Kidney (tissue), 14 donors: ENCODE results near the gene ZNF70. TPM values are rescaled to one million over a fixed set of nuclear protein-coding genes. Genes with fewer than 3 reads are reported as not detected.

Experiments
- DNase-seq, 5 donors: peaks; one replicate each; pipeline ENCODE4 v3.0.0-alpha.2; 2013 to 2020
- FAIRE-seq: peaks from 2 replicates; lab custom pipeline; 2012; peaks lifted over from hg19 to GRCh38; lab: Jason Lieb, UNC
- H3K27ac ChIP-seq, 2 donors: one replicate each; pipeline ENCODE4 v1.7.0; 2013; ENCODE audit warnings: low read depth in 2 of 2, low read length in 2 of 2, inconsistent platforms in 1 of 2
- H3K27me3 ChIP-seq: one replicate; pipeline ENCODE4 v1.7.1; 2013; ENCODE audit warnings: low read length, inconsistent platforms; ENCODE audit not compliant: control insufficient read depth, insufficient read depth
- H3K36me3 ChIP-seq, 3 donors: one replicate each; pipeline versions ENCODE4 v1.7.0 to v1.7.1; 2013; ENCODE audit warnings: low read length in 3 of 3, control low read depth in 1 of 3, inconsistent platforms in 1 of 3; ENCODE audit not compliant: insufficient read depth in 3 of 3, control insufficient read depth in 2 of 3
- H3K4me1 ChIP-seq, 3 donors: one replicate each; pipeline versions ENCODE4 v1.7.0 to v1.7.1; 2013; ENCODE audit warnings: low read length in 3 of 3, inconsistent platforms in 1 of 3, low read depth in 1 of 3; ENCODE audit not compliant: control insufficient read depth in 2 of 3, insufficient read depth in 2 of 3
- H3K4me3 ChIP-seq, 3 donors: one replicate each; pipeline versions ENCODE4 v1.7.0 to v1.8.1; 2013; ENCODE audit warnings: low read length in 3 of 3, control low read depth in 1 of 3, inconsistent platforms in 1 of 3
- H3K9ac ChIP-seq, 3 donors: one replicate each; pipeline versions ENCODE4 v1.7.0 to v1.7.1; 2013; ENCODE audit warnings: low read length in 3 of 3, control low read depth in 1 of 3, inconsistent platforms in 1 of 3
- H3K9me3 ChIP-seq, 3 donors: one replicate each; pipeline versions ENCODE4 v1.7.0 to v1.7.1; 2013; ENCODE audit warnings: low read length in 3 of 3, control low read depth in 1 of 3, inconsistent platforms in 1 of 3; ENCODE audit not compliant: control insufficient read depth in 2 of 3, insufficient read depth in 1 of 3
- intact Hi-C: fragments of 100-400 bp; cut with DNase I; formaldehyde crosslinking; loops from one replicate; pipeline ENCODE4 v1.11.1; 2022
- polyA plus RNA-seq: library from polyadenylated mRNA; stranded (reverse); fragments of 350-450 nt; fragmentation: Illumina TruSeq; extraction: RNeasy Lipid Tissue Mini Kit (QIAGEN cat#74804); gene quantifications from one replicate; pipeline ENCODE4 v1.2.3, GENCODE V29; 2014; ENCODE audit warnings: low read depth, low replicate concordance; ENCODE audit not compliant: insufficient read depth
- total RNA-seq: library from RNA; stranded (reverse); fragmentation: NEBNext Ultra II Directional; extraction: Animal tissue kit (Norgen Biotek cat#: 25700); gene quantifications from one replicate; pipeline ENCODE4 v1.2.1, GENCODE V29; 2021
- TF ChIP-seq, protein P1 (sequence below): IDR thresholded peaks from 3 replicates; pipeline ENCODE4 v1.5.1; 2012; ENCODE audit warnings: mild to moderate bottlenecking, moderate library complexity, borderline replicate concordance; ENCODE audit not compliant: insufficient read depth; ENCODE audit errors: extremely low read depth
- donor health status: control.
- donor health status: control.
- donor health status: control.
- donor health status: control.
- donor health status: control.
- donor health status: DM: yes; HTN: yes; CAD: no.
- donor health status: Normal renal cell carcinoma (clear cell type).

Gene ZNF70
- total and polyA plus RNA-seq, 2 donors from 2014 or later = 1.1 to 6.6 TPM

DNA sequence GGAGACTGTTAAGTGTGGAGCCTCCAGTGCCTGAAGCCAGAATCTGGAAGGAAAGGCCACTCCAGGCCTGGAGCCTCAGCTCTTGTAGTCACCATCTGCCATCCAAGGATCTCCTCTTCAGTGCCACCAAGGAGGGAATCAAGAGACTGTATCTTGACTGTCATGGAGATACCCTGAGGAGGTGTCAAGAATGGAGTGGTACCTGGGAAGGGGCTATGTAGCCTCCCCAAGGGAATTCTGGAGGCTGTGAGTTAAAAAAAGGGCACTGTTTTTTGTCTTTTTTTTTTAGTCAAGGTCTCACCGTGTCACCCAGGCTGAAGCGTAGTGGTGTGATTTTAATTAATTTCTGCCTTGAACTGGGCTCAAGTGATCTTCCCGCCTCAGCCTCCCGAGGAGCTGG, 8.7 kb upstream of the ZNF70 start:
- H3K4me1 ChIP-seq = peaks cover 0 to 14% (median 4%) of the 10 kb centered on the region in 3 donors
- intact Hi-C loops = no loop called here
- TF ChIP-seq, protein P1, sequence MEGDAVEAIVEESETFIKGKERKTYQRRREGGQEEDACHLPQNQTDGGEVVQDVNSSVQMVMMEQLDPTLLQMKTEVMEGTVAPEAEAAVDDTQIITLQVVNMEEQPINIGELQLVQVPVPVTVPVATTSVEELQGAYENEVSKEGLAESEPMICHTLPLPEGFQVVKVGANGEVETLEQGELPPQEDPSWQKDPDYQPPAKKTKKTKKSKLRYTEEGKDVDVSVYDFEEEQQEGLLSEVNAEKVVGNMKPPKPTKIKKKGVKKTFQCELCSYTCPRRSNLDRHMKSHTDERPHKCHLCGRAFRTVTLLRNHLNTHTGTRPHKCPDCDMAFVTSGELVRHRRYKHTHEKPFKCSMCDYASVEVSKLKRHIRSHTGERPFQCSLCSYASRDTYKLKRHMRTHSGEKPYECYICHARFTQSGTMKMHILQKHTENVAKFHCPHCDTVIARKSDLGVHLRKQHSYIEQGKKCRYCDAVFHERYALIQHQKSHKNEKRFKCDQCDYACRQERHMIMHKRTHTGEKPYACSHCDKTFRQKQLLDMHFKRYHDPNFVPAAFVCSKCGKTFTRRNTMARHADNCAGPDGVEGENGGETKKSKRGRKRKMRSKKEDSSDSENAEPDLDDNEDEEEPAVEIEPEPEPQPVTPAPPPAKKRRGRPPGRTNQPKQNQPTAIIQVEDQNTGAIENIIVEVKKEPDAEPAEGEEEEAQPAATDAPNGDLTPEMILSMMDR = no peak
- no peak overlapping the region for H3K4me3 ChIP-seq
- no peak for DNase-seq
- no peak overlapping the region for H3K9ac ChIP-seq
- H3K9me3 ChIP-seq = no peaks in the 10 kb centered on the region
- no peaks in the 10 kb centered on the region for H3K27me3 ChIP-seq
- no peak for FAIRE-seq
- H3K36me3 ChIP-seq = peaks cover 0 to 4% (median 0%) of the 10 kb centered on the region in 3 donors
- H3K27ac ChIP-seq = no peak overlapping the region

DNA sequence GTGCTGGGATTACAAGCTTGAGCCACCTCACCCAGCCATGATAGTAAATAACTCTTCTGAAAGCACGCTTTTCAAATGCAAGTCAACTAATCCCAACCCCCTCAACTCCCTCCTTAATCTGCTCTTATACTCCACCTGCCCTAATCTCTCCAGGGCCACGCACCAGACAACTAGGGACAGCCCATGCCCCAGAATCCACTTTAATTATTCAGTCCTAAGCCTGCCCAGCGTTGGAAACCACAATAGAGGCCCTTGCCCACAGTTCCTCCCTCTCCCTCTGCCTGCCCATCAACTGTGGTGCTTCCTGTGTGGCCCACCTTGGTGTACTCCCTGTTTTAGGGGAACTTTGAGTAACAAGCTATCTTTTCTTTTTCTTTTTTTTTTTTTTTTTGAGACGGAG, 6.0 kb upstream of the ZNF70 start:
- Histone ChIP-seq H3K9me3 (no peaks in the 10 kb centered on the region), H3K4me1 (no peaks in the 10 kb centered on the region), H3K36me3 (no peaks in the 10 kb centered on the region), H3K9ac (no peak overlapping the region), H3K27ac (no peak overlapping the region), H3K4me3 (no peak overlapping the region), H3K27me3 (no peaks in the 10 kb centered on the region)
- DNase-seq (no peak), FAIRE-seq (no peak)
- TF ChIP-seq, protein P1 = no peak
- intact Hi-C loops = no loop called here

DNA sequence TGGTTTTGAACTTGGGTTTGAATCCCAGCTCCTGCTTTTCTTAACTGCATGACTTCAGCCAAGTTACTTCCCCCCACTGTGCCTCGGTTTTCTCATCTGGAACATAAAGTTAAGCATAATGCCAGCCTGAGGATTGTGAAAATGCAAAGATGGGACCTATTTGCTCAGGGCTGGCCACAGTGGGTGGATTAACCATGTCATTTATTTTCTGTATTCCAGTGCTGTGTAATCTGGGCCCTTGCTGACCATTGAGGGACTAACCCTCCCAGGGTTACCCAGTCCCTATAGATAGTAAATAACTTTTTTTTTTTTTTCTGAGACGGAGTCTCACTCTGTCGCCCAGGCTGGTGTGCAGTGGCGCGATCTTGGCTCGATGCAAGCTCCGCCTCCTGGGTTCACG, 4.8 kb upstream of the ZNF70 start:
- Histone ChIP-seq H3K36me3 (no peaks in the 10 kb centered on the region), H3K4me1 (no peaks in the 10 kb centered on the region), H3K4me3 (no peak overlapping the region), H3K9ac (no peak overlapping the region), H3K27ac (no peak overlapping the region), H3K27me3 (no peaks in the 10 kb centered on the region), H3K9me3 (no peaks in the 10 kb centered on the region)
- DNase-seq (no peak), FAIRE-seq (no peak)
- intact Hi-C loops = no loop called here
- TF ChIP-seq, protein P1 = no peak
